Activated CD4-positive, alpha-beta T cell treated with anti-CD3 and anti-CD28 coated beads, Interleukin-2, Interleukin-4, amounts not matched to agents 100 ng/mL and 50 ng/mL, durations not matched to agents 16 hours and 8 hours (primary cell): ENCODE data around the gene CA10.
A peak's percentile ranks its signal among the peaks of the same experiment; 100 is the strongest.

Experiments used
- DNase-seq: peaks from one replicate; pipeline ENCODE4 v3.0.0-alpha.2; 2020; ENCODE audit warnings: low spot score

CA10 gene

DNA sequence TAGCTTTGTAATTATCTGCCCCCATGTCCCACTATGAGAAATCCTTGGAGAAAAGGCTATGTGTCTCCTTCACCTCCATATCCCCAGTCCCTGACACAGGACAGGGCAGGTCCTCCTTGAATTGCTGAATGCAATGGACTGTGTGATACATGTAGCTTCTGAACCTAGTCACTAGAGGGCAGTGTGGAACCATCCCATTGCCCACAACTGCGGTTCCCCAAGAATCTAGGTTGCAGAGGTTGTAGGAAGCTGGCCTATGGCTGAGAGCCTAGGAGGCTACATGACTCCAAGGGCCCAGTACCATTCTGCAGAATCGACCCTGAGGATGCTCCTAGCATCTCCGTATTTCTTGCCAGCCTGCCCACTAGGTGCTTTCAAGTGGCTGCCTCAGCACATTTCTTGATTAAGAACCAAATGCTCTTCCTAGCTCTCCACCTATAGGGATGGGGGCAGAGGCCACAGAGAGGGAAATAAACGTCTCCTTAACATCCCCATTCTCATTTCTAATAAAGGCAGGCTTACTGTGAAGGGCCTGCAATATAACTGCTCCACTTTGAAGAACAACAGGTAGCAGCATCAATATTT is 394.0 kb downstream of the CA10 start:
- DNase-seq = peak; percentile 64

DNA sequence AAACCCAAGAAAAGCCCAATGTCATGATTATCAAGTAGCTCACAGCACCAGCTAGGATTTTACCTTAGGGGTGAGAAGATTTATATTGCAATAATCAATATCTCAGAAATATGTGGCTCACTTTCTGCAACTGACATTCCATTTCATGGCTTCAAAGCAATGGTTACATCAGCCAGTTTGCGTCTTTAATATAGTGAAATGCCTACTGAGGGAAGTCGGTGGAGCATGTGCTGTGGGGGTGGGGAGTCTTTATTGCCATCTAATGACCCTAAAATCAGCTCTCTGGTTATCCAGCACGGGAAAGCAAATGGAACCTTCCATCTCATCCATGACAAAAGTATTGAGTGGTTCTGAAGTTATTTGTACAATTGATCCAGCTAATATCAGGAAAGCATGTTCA is 395.5 kb downstream of the CA10 start:
- DNase-seq = no peak

- DNase-seq = no peak
These were observed 397.4 kb downstream of the CA10 start for GRCh38 chr17:51761105-51761504.

GRCh38 chr17:51759260-51759659 is 399.3 kb downstream of the CA10 start:
- no peak for DNase-seq

- no peak for DNase-seq
These were observed 407.4 kb downstream of the CA10 start for GRCh38 chr17:51751072-51751471.

GRCh38 chr17:51748749-51749604 is 409.5 kb downstream of the CA10 start:
- no peak for DNase-seq

- no peak for DNase-seq
These were observed 412.1 kb downstream of the CA10 start for GRCh38 chr17:51746421-51746820.

GRCh38 chr17:51745993-51746392 is 412.5 kb downstream of the CA10 start:
- no peak for DNase-seq

GRCh38 chr17:51743477-51743876 is 415.0 kb downstream of the CA10 start:
- no peak for DNase-seq

DNA sequence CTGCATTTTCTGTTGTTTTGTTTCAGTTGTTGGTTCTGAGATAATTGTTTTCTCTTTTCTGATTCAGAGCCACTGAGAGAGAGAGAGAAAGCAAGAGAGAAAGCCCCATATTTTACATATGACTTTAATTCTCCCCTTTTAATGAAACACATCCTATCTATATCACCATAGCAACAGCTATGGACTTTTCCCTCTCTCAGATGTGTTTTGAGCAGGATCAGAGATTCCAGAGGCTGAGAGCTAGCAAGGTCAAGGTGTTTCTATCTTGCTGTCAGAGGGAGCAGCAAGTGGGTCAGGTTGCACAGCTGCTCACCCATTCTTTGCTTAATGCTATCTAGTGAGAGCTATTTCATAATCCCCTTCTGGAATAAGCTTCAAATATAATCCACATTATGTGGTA is 415.9 kb downstream of the CA10 start:
- DNase-seq = no peak

- DNase-seq = no peak
These were observed 417.1 kb downstream of the CA10 start for GRCh38 chr17:51741458-51741857.

- no peak for DNase-seq
These were observed 418.0 kb downstream of the CA10 start for GRCh38 chr17:51740531-51740930.

DNA sequence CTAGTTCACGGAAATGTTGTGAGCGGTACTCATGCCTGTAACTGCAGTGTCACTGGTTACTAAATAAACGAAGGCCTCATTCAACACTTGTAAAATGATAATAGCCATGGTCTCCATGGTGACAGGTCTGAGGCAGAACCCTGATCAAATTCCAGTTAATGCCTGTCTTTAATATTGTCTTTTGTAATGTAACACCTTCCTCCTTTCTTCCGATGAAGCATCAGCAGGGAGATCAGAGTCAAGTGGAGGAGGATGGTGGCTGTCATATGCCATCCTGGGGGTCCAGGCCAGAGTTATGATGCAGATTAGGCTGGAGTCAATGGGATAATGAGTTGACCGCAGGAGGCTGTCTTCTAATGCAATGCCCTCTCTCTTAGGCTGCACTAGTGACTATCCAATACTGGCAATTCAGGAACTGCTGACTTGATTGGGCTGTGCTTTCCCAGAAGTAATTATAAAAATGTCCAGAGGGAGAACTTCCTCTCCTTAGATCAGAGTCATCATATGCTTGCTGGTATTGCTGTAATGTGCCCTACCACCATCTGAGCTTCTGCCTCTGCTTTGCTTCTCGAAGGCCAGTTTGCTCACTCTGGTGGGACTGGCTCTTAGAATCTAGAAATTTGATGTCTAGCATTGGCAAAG is 419.1 kb downstream of the CA10 start:
- no peak for DNase-seq

DNA sequence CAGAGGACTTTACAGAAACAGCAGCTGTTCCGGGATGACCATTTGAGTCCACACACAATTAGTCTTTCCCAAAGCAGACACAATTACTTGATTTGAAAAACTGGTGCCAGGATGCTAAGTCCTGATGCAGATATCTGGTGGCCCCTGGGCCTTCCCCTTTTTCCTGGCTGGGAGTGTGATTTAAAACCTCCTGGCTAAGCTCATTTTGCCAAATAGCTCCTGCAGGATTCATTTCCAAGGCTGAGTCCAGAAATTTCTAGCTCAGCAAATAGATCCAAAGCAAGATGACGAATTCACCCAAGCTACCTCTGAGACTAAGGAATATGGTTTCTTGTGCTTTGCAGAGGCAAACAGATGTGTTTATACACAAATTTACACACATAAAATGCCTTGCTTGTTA is 422.2 kb downstream of the CA10 start:
- DNase-seq = no peak

GRCh38 chr17:51734976-51735375 is 423.5 kb downstream of the CA10 start:
- no peak for DNase-seq

DNA sequence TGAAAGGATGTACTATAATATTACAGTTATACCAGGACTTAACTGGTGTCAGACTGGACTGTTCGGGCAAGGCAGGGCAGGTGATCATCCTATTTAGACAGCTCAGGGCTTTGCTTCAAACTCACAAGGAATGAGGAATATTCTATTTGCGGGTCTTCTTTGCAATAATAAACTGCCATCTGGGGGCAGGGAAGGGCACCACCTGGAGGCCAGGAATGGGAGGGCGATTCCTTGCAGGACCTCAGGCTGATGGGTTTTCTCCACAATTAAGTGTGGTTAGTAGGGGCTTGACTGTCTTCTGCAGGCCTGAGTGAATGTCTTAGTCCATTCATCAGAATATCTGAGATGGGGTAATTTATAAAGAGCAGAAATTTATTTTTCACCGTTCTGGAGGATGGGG is 424.1 kb downstream of the CA10 start:
- no peak for DNase-seq

DNA sequence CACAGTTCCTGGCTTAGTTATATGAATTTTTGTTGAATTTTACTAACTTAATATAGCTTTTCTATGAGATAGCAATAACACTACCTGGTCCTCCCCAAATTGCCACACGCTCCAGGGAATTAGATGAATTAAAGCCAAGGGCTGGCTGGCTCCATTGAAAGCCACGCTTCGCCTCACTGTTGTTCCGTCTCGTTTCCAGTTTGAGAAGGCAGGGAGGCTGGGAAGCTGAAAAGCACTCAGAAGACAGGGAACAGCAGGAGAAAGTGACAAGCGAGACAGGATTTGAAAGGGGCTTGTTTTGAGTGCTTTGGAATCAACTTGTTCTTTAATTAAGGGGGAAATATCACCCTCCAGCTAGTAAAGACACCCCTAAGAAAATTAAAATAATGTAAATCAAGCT is 425.3 kb downstream of the CA10 start:
- no peak for DNase-seq

DNA sequence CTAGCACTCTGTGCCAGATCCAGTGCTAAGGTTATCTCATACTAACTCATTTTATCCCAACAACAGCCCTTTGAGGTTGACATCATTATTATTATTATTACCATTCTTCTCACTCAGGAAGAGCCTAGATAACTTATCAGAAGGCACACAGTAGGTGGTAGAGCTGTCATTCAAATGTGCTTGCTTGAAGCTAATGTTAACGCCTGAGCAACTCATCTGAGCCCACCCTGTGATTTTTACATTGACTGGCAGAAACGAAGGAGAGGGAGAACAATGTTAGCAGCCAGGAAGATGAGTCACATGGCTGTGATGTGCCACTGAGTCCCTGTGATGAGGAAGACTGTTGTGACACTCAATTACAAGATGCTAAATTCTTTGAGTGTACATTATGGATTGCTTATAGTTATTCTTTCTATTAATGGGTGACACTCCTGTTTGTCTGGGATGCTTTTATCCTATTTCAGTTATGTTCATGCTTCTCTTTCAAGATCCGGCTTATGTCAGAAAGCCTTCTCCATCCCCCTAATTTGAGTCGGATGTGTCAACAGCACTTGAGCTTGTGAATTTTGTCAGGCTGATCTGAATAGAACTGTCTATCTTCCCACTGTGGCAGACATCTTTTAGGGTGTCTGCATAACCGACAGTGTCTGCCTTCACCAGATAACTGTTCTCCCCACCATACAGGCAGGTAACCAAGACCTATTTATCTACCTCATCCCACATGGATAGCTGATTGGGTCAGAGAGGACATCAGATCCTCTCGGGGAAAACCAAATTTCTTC is 426.4 kb downstream of the CA10 start:
- no peak for DNase-seq

DNA sequence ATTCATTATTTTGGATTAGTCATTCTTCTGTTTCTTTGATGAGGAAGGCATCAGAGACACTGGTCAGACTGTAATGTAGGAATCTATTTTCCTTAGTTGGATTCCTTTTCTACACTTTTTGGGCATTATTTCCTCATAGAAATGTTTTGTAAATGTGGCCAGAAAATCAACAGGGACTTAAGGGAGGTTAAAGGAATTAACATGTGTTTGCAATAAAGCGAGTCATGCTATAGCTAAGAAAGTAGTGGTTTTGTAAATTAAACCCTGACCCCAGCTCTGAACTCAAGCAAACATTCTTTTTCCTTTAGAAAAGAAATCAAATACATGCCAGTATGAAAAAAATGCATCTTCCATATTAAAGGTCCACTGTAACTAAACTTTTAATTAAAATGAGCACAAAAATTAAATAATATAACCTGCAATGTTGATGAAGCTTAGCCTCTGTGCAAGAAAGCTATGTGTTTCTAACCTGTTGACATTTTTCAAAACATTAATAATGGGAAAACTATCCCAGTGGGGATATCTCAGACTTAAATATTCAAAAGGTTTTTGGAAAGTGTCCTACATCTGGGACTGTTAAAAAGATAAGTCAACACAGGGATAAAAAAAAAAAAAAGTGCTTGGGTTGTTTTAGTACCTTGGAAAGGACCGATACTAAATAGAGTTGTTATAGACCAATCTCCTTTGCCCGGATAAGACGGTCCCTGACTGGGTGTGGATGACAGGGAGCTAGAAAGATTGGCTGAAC is 428.0 kb downstream of the CA10 start:
- no peak for DNase-seq

- DNase-seq = no peak
These were observed 433.3 kb downstream of the CA10 start for GRCh38 chr17:51725185-51725584.

DNA sequence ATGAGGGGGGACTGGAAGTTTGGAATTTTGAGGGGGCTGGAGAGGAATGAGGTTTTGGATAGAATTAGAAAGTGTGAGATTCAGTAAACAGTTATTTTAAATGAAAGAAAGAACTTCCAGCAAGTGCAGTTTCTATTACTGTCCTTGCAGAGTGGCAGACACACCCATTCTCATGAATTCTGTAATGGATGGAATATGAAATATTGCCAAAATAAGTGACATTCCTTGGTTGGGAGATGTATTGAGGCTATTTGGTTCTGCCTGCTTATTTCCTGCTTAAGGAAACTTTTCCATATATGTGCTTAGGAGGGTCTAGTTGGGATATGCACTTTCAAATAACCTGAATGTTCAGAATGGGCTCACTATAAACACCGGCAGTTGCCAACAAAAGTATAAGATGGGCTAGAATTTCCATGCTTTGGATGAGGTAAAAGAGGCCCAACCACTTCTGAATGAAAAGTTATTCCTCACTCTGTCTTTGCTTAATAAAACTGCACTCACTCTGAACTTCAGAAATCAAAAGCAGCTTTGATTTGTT is 434.4 kb downstream of the CA10 start:
- no peak for DNase-seq

DNA sequence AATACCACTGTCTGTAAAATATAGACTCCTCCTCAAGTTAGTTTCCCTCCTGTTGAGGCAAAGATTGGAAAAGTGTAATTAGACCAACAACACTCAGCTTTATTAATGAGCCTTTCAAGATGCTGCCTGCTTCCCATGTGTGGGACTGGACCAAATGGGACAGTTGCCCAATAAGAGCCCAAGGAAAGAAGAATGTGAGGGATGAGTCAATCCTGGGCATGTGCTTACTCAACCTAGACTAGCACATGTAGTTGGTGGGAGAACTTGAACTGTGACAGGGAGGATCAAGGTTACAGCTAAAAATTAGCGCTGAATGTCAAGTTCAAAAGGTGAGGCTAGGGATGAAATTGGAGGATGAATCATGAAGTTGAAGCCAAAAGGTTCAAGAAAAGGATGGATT is 435.5 kb downstream of the CA10 start:
- DNase-seq = no peak
